Heart left ventricle (tissue), 16 donors: ENCODE measurements around the gene PCSK6. TPM values are rescaled to one million over a fixed set of nuclear protein-coding genes. Genes with fewer than 3 reads are reported as not detected.

ENCODE experiments used
- ATAC-seq, 4 donors: fragments of 200-7000 bp; cut with Tn5 transposase; one replicate each; pipeline ENCODE4 v1.9.1; 2020 to 2022; ENCODE audit warnings: moderate library complexity in 4 of 4, mild to moderate bottlenecking in 3 of 4, moderate number of reproducible peaks in 1 of 4
- DNase-seq, 5 donors: peaks; one replicate each; pipeline ENCODE4 v3.0.0-alpha.2; 2020
- H3K27ac ChIP-seq, 12 donors: fragments of 200-600 bp; sonication (generic) in 4 of 12; one replicate each; pipeline versions ENCODE4 v1.5.0 to v1.8.0; 2016 to 2022; ENCODE audit warnings: mild to moderate bottlenecking in 2 of 12
- H3K27me3 ChIP-seq, 9 donors: fragments of 200-600 bp; sonication (generic) in 2 of 9; one replicate each; pipeline versions ENCODE4 v1.5.1 to v1.8.0; 2016 to 2022; ENCODE audit warnings: mild to moderate bottlenecking in 3 of 9
- H3K36me3 ChIP-seq, 9 donors: fragments of 200-600 bp; sonication (generic) in 2 of 9; one replicate each; pipeline versions ENCODE4 v1.5.0 to v1.8.0; 2018 to 2022; ENCODE audit warnings: mild to moderate bottlenecking in 2 of 9
- H3K4me1 ChIP-seq, 12 donors: fragments of 200-600 bp; sonication (generic) in 4 of 12; one replicate each; pipeline versions ENCODE4 v1.5.0 to v1.8.0; 2016 to 2022; ENCODE audit warnings: mild to moderate bottlenecking in 3 of 12
- H3K4me3 ChIP-seq, 12 donors: fragments of 200-600 bp; sonication (generic) in 4 of 12; one replicate each; pipeline versions ENCODE4 v1.5.0 to v1.8.0; 2017 to 2022; ENCODE audit warnings: mild to moderate bottlenecking in 9 of 12, moderate library complexity in 4 of 12
- H3K9me3 ChIP-seq, 12 donors: fragments of 200-600 bp; sonication (generic) in 4 of 12; one replicate each; pipeline versions ENCODE4 v1.5.0 to v1.8.0; 2016 to 2022; ENCODE audit warnings: mild to moderate bottlenecking in 1 of 12
- CTCF ChIP-seq, 12 donors: fragments of 200-600 bp; sonication (generic) in 4 of 12; IDR thresholded peaks; one replicate each; pipeline versions ENCODE4 v1.5.0 to v1.8.0; 2018 to 2022; ENCODE audit warnings: antibody characterized with exemption in 12 of 12, mild to moderate bottlenecking in 5 of 12
- POLR2A ChIP-seq, 2 donors: fragments of 450-650 bp; IDR thresholded peaks; one replicate each; pipeline ENCODE4 v1.6.1; 2017; ENCODE audit warnings: antibody characterized with exemption in 2 of 2, mild to moderate bottlenecking in 2 of 2, moderate library complexity in 2 of 2
- WGBS, 4 donors: extraction: QIAGEN DNeasy Blood & Tissue Kit in 2 of 4; methylation state at CpG; one replicate each; pipeline versions ENCODE4 v1.1.5 to v1.1.7; 2013 to 2018; 5-methylcytosine and 5-hydroxymethylcytosine counted together
- intact Hi-C, 10 donors: fragments of 100-400 bp; cut with DNase I; formaldehyde crosslinking; loops; one replicate each; pipeline versions ENCODE4 v1.11.1 to v1.14.2; 2022
- polyA plus RNA-seq, 2 donors: library from polyadenylated mRNA; stranded (reverse); fragments of 200-250 nt; gene quantifications; one replicate each; pipeline ENCODE4 v1.2.3, GENCODE V29; 2013
- total RNA-seq, 9 donors: library from RNA; depleted of rRNA in 2 of 9; stranded (reverse); fragments of >200 nt in 2 of 9; fragmentation: NEBNext Ultra II Directional in 3 of 9; extraction: Animal tissue kit (Norgen Biotek cat#: 25700) in 3 of 9; gene quantifications; one replicate each; pipeline versions ENCODE4 v1.1.0 to v1.2.4, GENCODE V29; 2016 to 2023
- donor health status: ischemic (EF 13 %, LVEDD 7.1; RV severe dilation, severe dysfunction).
- donor health status: healthy with polysubstance abuse.
- donor health status: DM: no; HTN: yes; CAD: no.
- donor health status: DM: no; HTN: no; CAD: no.
- donor health status: ischemic (EF 25% LVEDD 6.9; RV normal size, moderate dysfunction).
- donor health status: ischemic (EF 25% LVEDD 5.7; RV mildly dilated, moderate dysfunction).
- donor health status: healthy.
- donor health status: DM: yes; HTN: yes; CAD: no.
- donor health status: ischemic (EF 35%, LVEDD 5.7; RV mildly dilated, moderate dysfunction).
- donor health status: nonischemic (EF 11% LVEDD 7.7; RV severe dilation, severe dysfunction).
- donor health status: DM: yes; HTN: yes; CAD: no.
- donor health status: PGD.
- donor health status: ischemic (EF 29% LVEDD 5.4; RV normal size, mild dysfunction).
- donor health status: nonischemic (EF 23%, LVEDD 6.1; RV moderate dilation, normal function).

PCSK6 gene
- total and polyA plus RNA-seq, 11 donors = 7.3 to 41.7 (median 22.3) TPM

DNA sequence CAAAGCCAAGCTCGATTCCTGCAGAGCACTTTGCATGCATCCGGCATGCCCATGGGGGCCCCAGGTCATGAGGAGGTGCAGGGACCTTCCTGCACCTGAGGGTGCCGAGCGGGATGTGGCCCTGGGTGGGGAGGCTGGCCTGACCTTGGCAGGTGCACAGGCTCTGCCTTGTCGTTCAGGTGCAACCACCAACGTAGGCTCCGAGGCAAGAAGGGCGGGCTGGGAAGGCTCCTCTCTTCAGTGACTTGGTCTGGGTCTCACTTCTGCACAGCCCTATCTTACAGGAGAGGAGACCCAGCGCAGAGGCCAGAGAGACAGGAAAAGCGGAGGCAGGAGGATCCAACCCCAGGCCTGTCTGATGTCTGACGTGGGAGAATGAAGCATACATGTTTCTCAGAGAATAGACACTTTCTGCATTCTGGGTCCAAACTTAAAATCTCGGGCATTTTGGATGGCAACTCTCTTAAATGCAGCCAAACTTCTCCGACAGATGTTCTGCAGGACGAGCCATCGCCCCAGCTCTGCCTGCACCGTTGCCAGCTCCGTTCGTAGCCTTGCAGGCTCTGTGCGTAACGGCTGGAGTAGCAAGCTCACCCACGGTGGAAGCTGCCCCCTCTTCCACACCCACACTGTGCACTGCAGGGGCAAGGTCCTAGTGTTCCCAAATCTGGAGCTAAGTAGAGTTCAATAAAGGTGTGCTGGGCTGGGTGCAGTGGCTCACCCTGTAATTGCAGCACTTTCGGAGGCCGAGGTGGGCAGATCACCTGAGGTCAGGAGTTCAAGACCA, 133.6 kb downstream of the PCSK6 start:
- Histone ChIP-seq H3K27me3 (no peaks in the 10 kb centered on the region), H3K36me3 (no peaks in the 10 kb centered on the region), H3K4me3 (no peak overlapping the region), H3K4me1 (peaks cover 0 to 34% (median 7%) of the 10 kb centered on the region in 12 donors), H3K9me3 (no peaks in the 10 kb centered on the region), H3K27ac (no peak overlapping the region)
- DNase-seq (no peak), ATAC-seq (no peak)
- WGBS, 4 donors = 89 to 94% (median 92%) methylated on average over 18 to 23 of the region's 23 CpGs
- intact Hi-C loops = loop anchor here in 3 of 10 donors (5.0 kb wide), 2 partner anchors 146 to 221 kb away; no protein-coding TSS in a partner anchor
- TF ChIP-seq CTCF (IDR thresholded peaks at IDR 0.05) = no peak
- TF ChIP-seq POLR2A (IDR thresholded peaks at IDR 0.05) = no peak

GRCh38 chr15:101354891-101355623, 134.4 kb downstream of the PCSK6 start:
- intact Hi-C loops = loop anchor here in 4 of 10 donors (5.0 kb wide), 2 partner anchors 147 to 222 kb away; no protein-coding TSS in a partner anchor
- ATAC-seq = no peak
- TF ChIP-seq POLR2A (IDR thresholded peaks at IDR 0.05) (no peak), CTCF (IDR thresholded peaks at IDR 0.05) (no peak)
- Histone ChIP-seq H3K9me3 (no peaks in the 10 kb centered on the region), H3K4me1 (peaks cover 0 to 34% (median 7%) of the 10 kb centered on the region in 12 donors), H3K4me3 (no peak overlapping the region), H3K36me3 (no peaks in the 10 kb centered on the region), H3K27ac (no peak overlapping the region), H3K27me3 (no peaks in the 10 kb centered on the region)
- 87 to 95% (median 90%) methylated on average over 5 of the region's 5 CpGs for WGBS, 4 donors
- no peak for DNase-seq

- WGBS, 4 donors = 72 to 78% (median 74%) methylated on average over 7 of the region's 7 CpGs
- H3K9me3 ChIP-seq = no peaks in the 10 kb centered on the region
- H3K4me3 ChIP-seq = no peak overlapping the region
- H3K4me1 ChIP-seq = peaks cover 0 to 25% (median 7%) of the 10 kb centered on the region in 12 donors
- H3K27me3 ChIP-seq = no peaks in the 10 kb centered on the region
- intact Hi-C loops = loop anchor here in 1 of 10 donors (5.0 kb wide), 1 partner anchor 149 kb away; no protein-coding TSS in a partner anchor
- DNase-seq = no peak
- no peak for ATAC-seq
- TF ChIP-seq POLR2A (IDR thresholded peaks at IDR 0.05) (no peak), CTCF (IDR thresholded peaks at IDR 0.05) (no peak)
- H3K27ac ChIP-seq = no peak overlapping the region
- no peaks in the 10 kb centered on the region for H3K36me3 ChIP-seq
Measured at GRCh38 chr15:101353240-101353639, 136.3 kb downstream of the PCSK6 start.

DNA sequence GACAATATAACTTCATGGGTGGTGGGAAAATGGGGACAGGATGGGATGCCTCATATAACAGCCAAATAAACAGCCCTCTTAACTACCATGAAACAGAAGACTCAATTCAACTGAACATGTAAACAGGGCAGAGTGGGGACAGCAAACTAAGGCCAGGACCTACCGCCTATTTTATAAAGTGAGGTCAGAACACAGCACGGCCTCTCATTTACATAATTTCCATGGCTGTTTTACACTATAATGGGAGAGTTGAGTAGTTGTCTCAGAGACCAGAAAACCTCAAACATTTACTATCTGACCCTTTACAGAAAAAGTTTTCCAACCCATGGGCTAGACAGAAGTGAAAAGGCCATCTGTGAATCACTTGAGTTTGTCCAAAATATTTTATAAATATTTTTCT, 137.8 kb downstream of the PCSK6 start:
- H3K27ac ChIP-seq = no peak overlapping the region
- no peaks in the 10 kb centered on the region for H3K9me3 ChIP-seq
- peaks cover 0 to 17% (median 2%) of the 10 kb centered on the region in 12 donors for H3K4me1 ChIP-seq
- no peaks in the 10 kb centered on the region for H3K27me3 ChIP-seq
- ATAC-seq (no peak), DNase-seq (no peak)
- no peak for TF ChIP-seq POLR2A (IDR thresholded peaks at IDR 0.05)
- TF ChIP-seq CTCF (IDR thresholded peaks at IDR 0.05) = no peak
- H3K36me3 ChIP-seq = no peaks in the 10 kb centered on the region
- intact Hi-C loops = loop anchor here in 1 of 10 donors (5.0 kb wide), 1 partner anchor 151 kb away; no protein-coding TSS in a partner anchor
- no peak overlapping the region for H3K4me3 ChIP-seq
- WGBS, 4 donors = 86 to 94% (median 90%) methylated on average over 2 of the region's 2 CpGs
